Measurements from ENCODE around the gene B3GLCT.

DNA sequence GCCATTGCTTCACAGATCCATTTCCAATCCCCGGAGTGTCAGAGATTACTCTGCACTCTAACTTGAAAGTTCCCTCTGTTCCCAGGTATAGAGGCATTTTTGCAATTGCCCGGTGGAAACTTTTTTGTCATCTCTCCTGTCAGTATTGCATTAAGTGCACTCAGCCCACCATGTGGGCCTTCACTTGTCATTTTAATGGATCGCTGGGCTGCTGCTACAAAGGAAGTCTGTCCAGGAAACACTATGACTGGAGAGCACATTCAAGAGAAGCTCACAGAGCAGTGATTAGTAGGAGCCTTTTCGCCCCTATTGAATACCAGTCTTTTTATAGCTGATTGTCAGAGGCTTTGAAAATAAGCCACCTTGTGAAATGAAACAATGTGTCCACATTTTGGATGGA is 180.9 kb downstream of the B3GLCT start:
- TF ChIP-seq, protein P1, sequence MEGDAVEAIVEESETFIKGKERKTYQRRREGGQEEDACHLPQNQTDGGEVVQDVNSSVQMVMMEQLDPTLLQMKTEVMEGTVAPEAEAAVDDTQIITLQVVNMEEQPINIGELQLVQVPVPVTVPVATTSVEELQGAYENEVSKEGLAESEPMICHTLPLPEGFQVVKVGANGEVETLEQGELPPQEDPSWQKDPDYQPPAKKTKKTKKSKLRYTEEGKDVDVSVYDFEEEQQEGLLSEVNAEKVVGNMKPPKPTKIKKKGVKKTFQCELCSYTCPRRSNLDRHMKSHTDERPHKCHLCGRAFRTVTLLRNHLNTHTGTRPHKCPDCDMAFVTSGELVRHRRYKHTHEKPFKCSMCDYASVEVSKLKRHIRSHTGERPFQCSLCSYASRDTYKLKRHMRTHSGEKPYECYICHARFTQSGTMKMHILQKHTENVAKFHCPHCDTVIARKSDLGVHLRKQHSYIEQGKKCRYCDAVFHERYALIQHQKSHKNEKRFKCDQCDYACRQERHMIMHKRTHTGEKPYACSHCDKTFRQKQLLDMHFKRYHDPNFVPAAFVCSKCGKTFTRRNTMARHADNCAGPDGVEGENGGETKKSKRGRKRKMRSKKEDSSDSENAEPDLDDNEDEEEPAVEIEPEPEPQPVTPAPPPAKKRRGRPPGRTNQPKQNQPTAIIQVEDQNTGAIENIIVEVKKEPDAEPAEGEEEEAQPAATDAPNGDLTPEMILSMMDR (IDR thresholded peaks at IDR 0.05; ENCODE audit: poor library complexity), result no peak
- TF ChIP-seq EZH2 (IDR thresholded peaks at IDR 0.05; ENCODE audit: borderline replicate concordance), result no peak
- TF ChIP-seq EZH2phosphoT487 (IDR thresholded peaks at IDR 0.05; ENCODE audit: low read depth, severe bottlenecking, unreplicated experiment), result no peak

Measured in hepatocyte (in vitro differentiated cells).